ENCODE data around the gene NT5DC1. TPM values are rescaled to one million over a fixed set of nuclear protein-coding genes. Genes with fewer than 3 reads are reported as not detected.

The NT5DC1 gene
- total RNA-seq, 1 donor, result 7.8 TPM

DNA sequence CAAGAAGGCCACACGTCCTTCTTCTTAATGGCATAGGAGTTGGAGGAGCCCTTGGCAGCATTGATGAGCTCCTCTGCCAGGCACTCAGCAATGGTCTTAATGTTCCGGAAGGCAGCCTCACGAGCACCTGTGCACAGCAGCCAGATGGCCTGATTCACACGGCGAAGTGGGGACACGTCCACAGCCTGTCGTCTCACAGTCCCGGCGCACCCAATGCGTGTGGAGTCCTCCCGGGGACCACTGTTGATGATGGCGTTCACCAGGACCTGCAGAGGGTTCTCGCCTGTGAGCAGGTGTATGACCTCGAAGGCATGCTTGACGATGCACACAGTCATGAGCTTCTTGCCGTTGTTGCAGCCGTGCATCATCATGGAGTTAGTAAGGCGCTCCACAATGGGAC, 157.9 kb downstream of the NT5DC1 start:
- DNase-seq (ENCODE audit: low read depth), result no peak
- TF ChIP-seq, protein P1, sequence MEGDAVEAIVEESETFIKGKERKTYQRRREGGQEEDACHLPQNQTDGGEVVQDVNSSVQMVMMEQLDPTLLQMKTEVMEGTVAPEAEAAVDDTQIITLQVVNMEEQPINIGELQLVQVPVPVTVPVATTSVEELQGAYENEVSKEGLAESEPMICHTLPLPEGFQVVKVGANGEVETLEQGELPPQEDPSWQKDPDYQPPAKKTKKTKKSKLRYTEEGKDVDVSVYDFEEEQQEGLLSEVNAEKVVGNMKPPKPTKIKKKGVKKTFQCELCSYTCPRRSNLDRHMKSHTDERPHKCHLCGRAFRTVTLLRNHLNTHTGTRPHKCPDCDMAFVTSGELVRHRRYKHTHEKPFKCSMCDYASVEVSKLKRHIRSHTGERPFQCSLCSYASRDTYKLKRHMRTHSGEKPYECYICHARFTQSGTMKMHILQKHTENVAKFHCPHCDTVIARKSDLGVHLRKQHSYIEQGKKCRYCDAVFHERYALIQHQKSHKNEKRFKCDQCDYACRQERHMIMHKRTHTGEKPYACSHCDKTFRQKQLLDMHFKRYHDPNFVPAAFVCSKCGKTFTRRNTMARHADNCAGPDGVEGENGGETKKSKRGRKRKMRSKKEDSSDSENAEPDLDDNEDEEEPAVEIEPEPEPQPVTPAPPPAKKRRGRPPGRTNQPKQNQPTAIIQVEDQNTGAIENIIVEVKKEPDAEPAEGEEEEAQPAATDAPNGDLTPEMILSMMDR (IDR thresholded peaks at IDR 0.05; ENCODE audit: insufficient read depth, low read depth, low read length), result no peak
- H3K4me3 ChIP-seq (ENCODE audit: low read depth, low read length), result no peak overlapping the region

DNA sequence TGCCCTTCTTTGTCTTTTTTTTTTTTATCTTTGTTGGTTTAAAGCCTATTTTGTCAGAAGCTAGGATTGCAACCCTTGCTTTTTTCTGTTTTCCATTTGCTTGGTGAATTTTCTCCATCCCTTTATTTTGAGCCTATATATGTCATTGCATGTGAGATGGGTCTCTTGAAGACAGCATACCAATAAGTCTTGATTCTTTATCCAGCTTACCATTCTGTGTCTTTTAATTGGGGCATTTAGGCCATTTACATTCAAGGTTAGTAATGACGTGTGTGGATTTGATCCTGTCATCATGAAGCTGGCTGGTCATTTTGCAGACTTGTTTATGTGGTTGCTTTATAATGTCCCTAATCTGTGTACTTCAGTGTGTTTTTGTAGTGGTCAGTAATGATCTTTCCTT, 162.7 kb downstream of the NT5DC1 start:
- TF ChIP-seq, protein P1 (IDR thresholded peaks at IDR 0.05; ENCODE audit: insufficient read depth, low read depth, low read length), result no peak
- no peak overlapping the region for H3K4me3 ChIP-seq (ENCODE audit: low read depth, low read length)
- no peak for DNase-seq (ENCODE audit: low read depth)

DNA sequence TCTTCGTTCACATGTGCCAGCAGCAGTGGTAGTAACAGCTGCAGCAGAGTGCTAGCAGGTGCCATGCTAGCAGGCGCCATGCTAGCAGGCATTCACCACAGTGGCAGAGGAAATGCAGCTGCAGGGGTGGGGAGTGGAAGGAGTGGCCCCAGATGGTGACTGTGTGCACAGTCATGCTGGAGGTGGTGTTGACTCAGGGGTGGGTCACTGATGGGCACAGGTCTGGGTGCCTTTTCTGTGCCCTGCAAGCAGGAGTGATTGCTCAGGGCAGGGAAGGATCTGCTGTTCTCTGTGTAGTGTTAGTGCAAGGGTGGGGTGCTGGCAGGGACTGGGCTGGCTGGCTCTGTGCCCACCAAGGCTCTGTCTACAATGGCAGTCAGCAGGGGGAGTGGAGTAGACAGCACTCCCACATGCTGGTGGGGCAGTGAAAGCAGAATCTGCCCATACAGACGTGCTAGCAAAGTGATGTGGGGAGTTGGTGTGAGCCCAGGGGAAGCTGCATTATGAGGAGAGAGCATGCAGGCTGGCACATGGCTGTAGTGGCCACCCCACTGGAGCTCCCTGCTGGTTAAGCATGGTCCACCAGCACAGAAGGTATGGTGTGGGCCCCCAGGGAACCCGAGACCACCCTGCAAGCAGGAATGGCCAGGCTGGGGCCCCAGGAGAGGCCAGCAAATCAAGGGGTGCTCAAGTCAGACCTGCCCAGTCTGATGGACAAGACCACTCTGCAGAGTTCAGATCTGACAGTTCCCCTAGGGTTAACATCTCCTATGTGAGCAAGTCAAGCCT, 164.6 kb downstream of the NT5DC1 start:
- no peak overlapping the region for H3K4me3 ChIP-seq (ENCODE audit: low read depth, low read length)
- TF ChIP-seq, protein P1 (IDR thresholded peaks at IDR 0.05; ENCODE audit: insufficient read depth, low read depth, low read length), result no peak
- no peak for DNase-seq (ENCODE audit: low read depth)

DNA sequence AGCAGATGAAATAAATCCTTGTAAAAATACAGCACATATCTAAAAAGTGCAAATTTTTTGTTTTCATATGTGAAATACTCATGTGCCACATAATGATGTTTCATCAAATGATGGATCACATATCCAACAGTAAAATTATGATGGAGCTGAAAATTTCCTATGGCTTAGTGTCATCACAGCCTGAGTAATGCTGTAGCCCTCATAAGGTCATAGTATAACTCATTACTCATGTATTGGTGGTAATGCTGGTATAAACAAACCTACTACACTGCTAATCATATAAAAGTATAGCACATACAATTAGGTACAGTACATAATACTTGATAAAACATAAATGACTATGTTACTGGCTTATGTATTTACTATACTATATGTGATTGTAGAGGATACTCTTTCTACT, 166.2 kb downstream of the NT5DC1 start:
- no peak overlapping the region for H3K4me3 ChIP-seq (ENCODE audit: low read depth, low read length)
- DNase-seq (ENCODE audit: low read depth), result no peak
- TF ChIP-seq, protein P1 (IDR thresholded peaks at IDR 0.05; ENCODE audit: insufficient read depth, low read depth, low read length), result no peak

DNA sequence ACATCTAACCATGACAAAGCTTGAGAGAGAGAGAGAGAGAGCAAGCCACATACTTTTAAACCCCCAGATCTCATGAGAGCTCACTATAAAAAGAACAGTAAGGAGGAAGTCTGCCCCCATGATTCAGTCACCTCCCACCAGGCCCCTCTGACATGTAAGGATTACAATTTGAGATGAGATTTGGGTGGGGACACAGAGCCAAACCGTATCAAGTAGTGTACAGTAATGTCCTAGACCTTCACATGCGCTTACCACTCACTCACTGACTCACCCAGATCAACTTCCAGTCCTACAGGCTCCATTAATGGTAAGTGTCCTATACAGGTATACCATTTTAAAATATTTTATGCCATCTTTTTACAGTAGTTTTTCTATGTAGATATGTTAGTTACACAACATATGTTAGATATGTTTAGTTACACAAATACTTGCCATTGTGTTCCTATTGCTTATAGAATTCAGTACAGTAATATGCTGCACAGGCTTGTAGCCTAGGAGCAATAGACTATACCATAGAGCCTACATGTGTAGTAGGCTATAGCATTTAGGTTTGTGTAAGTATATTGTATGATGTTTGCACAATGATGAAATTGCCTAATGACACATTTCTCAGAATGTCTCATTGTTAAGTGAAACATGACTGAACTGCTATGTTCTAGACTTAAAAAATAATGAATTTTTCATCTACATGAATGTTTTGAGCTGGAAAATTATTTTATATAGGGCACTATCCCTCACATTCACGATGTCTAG, 167.4 kb downstream of the NT5DC1 start:
- DNase-seq (ENCODE audit: low read depth), result no peak
- TF ChIP-seq, protein P1 (IDR thresholded peaks at IDR 0.05; ENCODE audit: insufficient read depth, low read depth, low read length), result no peak
- no peak overlapping the region for H3K4me3 ChIP-seq (ENCODE audit: low read depth, low read length)

DNA sequence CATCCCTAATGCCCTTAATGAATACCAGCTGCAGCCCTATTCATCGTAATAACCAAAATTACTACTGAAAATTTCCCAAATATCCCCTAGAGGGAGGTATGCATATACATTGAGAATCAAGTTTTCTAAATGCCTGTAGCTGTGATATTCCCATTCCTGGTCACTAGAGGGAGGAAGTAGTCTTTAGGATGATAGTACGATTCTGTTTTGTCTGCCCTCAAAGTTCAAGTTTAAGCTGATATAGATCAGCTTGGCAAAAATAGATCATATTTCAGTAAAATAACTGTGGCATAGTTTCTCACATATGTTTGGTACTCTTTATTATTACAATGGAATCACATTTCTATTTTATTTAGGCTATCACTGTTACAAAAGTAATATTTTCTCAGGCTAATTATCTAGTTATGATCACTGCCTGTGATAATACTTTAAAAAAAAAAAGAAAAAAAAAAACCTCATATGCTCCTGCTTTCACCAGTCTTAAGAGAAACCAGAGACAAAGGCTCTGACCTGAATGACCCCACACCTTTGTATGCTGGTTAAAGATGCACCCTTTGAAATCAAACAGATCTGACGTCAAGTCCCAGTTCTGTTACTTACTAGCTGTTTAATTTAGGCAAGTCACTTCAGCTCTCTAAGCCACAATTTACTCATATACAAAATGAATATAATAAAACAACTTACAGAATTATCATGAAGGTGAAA, 168.1 kb downstream of the NT5DC1 start:
- TF ChIP-seq, protein P1 (IDR thresholded peaks at IDR 0.05; ENCODE audit: insufficient read depth, low read depth, low read length), result peak; percentile 97
- peak; percentile 84 for DNase-seq (ENCODE audit: low read depth)
- no peak overlapping the region for H3K4me3 ChIP-seq (ENCODE audit: low read depth, low read length)
